ENCODE results near the gene SLFN13.
A peak's percentile ranks its signal among the peaks of the same experiment; 100 is the strongest.
"Not testable (repeated sequence)": the region's sequence is repeated elsewhere in the genome, so short reads cannot be mapped to it uniquely, and the experiment has no call there.

The SLFN13 gene

GRCh38 chr17:35448214-35448898, at the start of gene SLFN13:
SLFN13 (minus strand) TSS chr17:35448766; CDS start chr17:35445680, 3,086 bp downstream.
- DNase-seq (ENCODE audit: low spot score), result no peak

GRCh38 chr17:35496451-35497290, 48.1 kb upstream of the SLFN13 start:
- DNase-seq (ENCODE audit: low spot score), result no peak

GRCh38 chr17:35493040-35493439, 44.5 kb upstream of the SLFN13 start:
- DNase-seq (ENCODE audit: low spot score), result no peak

GRCh38 chr17:35491417-35491816, 42.9 kb upstream of the SLFN13 start:
- DNase-seq (ENCODE audit: low spot score), result no peak

- no peak for DNase-seq (ENCODE audit: low spot score)
These were observed 41.4 kb upstream of the SLFN13 start for GRCh38 chr17:35489944-35490343.

- DNase-seq (ENCODE audit: low spot score), result no peak
These were observed 40.4 kb upstream of the SLFN13 start for GRCh38 chr17:35488991-35489390.

GRCh38 chr17:35486920-35487732, 38.6 kb upstream of the SLFN13 start:
- DNase-seq (ENCODE audit: low spot score), result no peak

- DNase-seq (ENCODE audit: low spot score), result no peak
These were observed 30.7 kb upstream of the SLFN13 start for GRCh38 chr17:35479271-35479670.

GRCh38 chr17:35477248-35477647, 28.7 kb upstream of the SLFN13 start:
- DNase-seq (ENCODE audit: low spot score), result no peak

GRCh38 chr17:35476283-35476820, 27.8 kb upstream of the SLFN13 start:
- DNase-seq (ENCODE audit: low spot score), result no peak

GRCh38 chr17:35468475-35468874, 19.9 kb upstream of the SLFN13 start:
- DNase-seq (ENCODE audit: low spot score), result no peak

GRCh38 chr17:35467824-35468223, 19.3 kb upstream of the SLFN13 start:
- no peak for DNase-seq (ENCODE audit: low spot score)

GRCh38 chr17:35460354-35460851, 11.8 kb upstream of the SLFN13 start:
- no peak for DNase-seq (ENCODE audit: low spot score)

- DNase-seq (ENCODE audit: low spot score), result not testable (repeated sequence)
These were observed 5.5 kb upstream of the SLFN13 start for GRCh38 chr17:35454035-35454434.

GRCh38 chr17:35453171-35453570, 4.6 kb upstream of the SLFN13 start:
- DNase-seq (ENCODE audit: low spot score), result no peak

GRCh38 chr17:35449371-35449931, 885 bp upstream of the SLFN13 start:
- DNase-seq (ENCODE audit: low spot score), result no peak

GRCh38 chr17:35448899-35449227, 297 bp upstream of the SLFN13 start:
- no peak for DNase-seq (ENCODE audit: low spot score)

GRCh38 chr17:35447499-35447898, 1.1 kb downstream of the SLFN13 start:
- DNase-seq (ENCODE audit: low spot score), result no peak

- no peak for DNase-seq (ENCODE audit: low spot score)
These were observed 10.1 kb downstream of the SLFN13 start for GRCh38 chr17:35438433-35438832.

GRCh38 chr17:35433075-35433894, 15.3 kb downstream of the SLFN13 start:
- peak; percentile 75 for DNase-seq (ENCODE audit: low spot score)

Measured in cerebellar cortex (tissue), 1 donor.